Uterus (tissue), 2 donors: ENCODE measurements around the gene DEFB114.

Experiments used
- CTCF ChIP-seq, 4 experiments: fragments of 200-600 bp in 2 of 4; fragments of 450-650 bp in 2 of 4; sonication (generic) in 2 of 4; IDR thresholded peaks; one replicate each; pipeline ENCODE4 v1.5.1; 2016 to 2019; ENCODE audit warnings: antibody characterized with exemption in 4 of 4, mild to moderate bottlenecking in 2 of 4, moderate library complexity in 1 of 4
- POLR2A ChIP-seq, 2 donors: fragments of 450-650 bp; IDR thresholded peaks; one replicate each; pipeline ENCODE4 v1.6.1; 2016; ENCODE audit warnings: antibody characterized with exemption in 2 of 2, mild to moderate bottlenecking in 1 of 2, moderate library complexity in 1 of 2

GRCh38 chr6:49986551-49986950 lies 22.6 kb upstream of the DEFB114 start:
- TF ChIP-seq POLR2A (IDR thresholded peaks at IDR 0.05) (no peak), CTCF (IDR thresholded peaks at IDR 0.05) (no peak)
